GM12878 (cell line): ENCODE results near the gene FANCC.

Experiments
- ASH2L ChIP-seq: fragments of 300-600, 200-600 bp; sonication (generic); IDR thresholded peaks from 2 replicates; pipeline ENCODE4 v1.6.1; 2017; ENCODE audit warnings: low read depth, mild to moderate bottlenecking, borderline replicate concordance
- BRCA1 ChIP-seq: IDR thresholded peaks from 2 replicates; pipeline ENCODE4 v1.6.1; 2011; ENCODE audit warnings: low read depth, low read length, improper control_type of control experiment
- CEBPB ChIP-seq, 2 experiments: fragments of 150-350 bp in 1 of 2; IDR thresholded peaks; 2 replicates each; pipeline ENCODE4 v1.6.1; 2012 to 2014; ENCODE audit warnings: low read depth in 2 of 2, low read length in 2 of 2, borderline replicate concordance in 1 of 2, inconsistent platforms in 1 of 2
- CTCF ChIP-seq, 3 experiments: IDR thresholded peaks in 2 of 3; conservative IDR thresholded peaks in 1 of 3; 2 replicates each; pipeline ENCODE4 v1.5.1; 2011; ENCODE audit warnings: low read depth in 3 of 3, low read length in 3 of 3, mild to moderate bottlenecking in 3 of 3, control low read depth in 2 of 3, moderate library complexity in 2 of 3, inconsistent platforms in 1 of 3, mixed read lengths in 1 of 3; ENCODE audit not compliant: control insufficient read depth in 2 of 3, insufficient read depth in 1 of 3; ENCODE audit errors: extremely low read depth in 1 of 3
- ELK1 ChIP-seq: IDR thresholded peaks from 2 replicates; pipeline ENCODE4 v1.6.1; 2012; ENCODE audit warnings: low read depth, low read length, improper control_type of control experiment
- FOXM1 ChIP-seq: IDR thresholded peaks from 2 replicates; pipeline ENCODE4 v1.6.1; 2012; ENCODE audit warnings: low read depth, mild to moderate bottlenecking, inconsistent platforms, low read length, moderate library complexity
- HDAC6 ChIP-seq: fragments of 200-600 bp; sonication (generic); IDR thresholded peaks from one replicate; pipeline ENCODE4 v1.8.0; 2017; ENCODE audit warnings: antibody characterized with exemption; ENCODE audit not compliant: unreplicated experiment
- MYC ChIP-seq: IDR thresholded peaks from 2 replicates; pipeline ENCODE4 v1.6.1; 2011; ENCODE audit warnings: mild to moderate bottlenecking, low read length, moderate library complexity, inconsistent platforms; ENCODE audit not compliant: insufficient read depth, insufficient replicate concordance, insufficient read length, severe bottlenecking
- NR2C1 ChIP-seq: fragments of 450-650 bp; IDR thresholded peaks from 2 replicates; pipeline ENCODE4 v1.6.1; 2017; ENCODE audit warnings: antibody characterized with exemption, mild to moderate bottlenecking, moderate library complexity
- POLR2AphosphoS5 ChIP-seq: IDR thresholded peaks from 2 replicates; pipeline ENCODE4 v1.6.1; 2011; ENCODE audit warnings: mild to moderate bottlenecking, low read length, inconsistent platforms
- RUNX3 ChIP-seq: IDR thresholded peaks from 2 replicates; pipeline ENCODE4 v1.6.1; 2012; ENCODE audit warnings: low read length, inconsistent platforms
- SP1 ChIP-seq: IDR thresholded peaks from one replicate; pipeline ENCODE4 v1.6.1; 2011; ENCODE audit warnings: low read depth, low read length
- SRF ChIP-seq, 2 experiments: IDR thresholded peaks; 2 replicates each; pipeline ENCODE4 v1.6.1; 2011; ENCODE audit warnings: low read depth in 2 of 2, low read length in 2 of 2, mild to moderate bottlenecking in 1 of 2, moderate library complexity in 1 of 2
- ZBTB4 ChIP-seq: fragments of 450-650 bp; formaldehyde crosslinking; IDR thresholded peaks from 2 replicates; pipeline ENCODE4 v1.4.0; 2022; ENCODE audit warnings: mild to moderate bottlenecking, moderate library complexity

- TF ChIP-seq SRF (IDR thresholded peaks at IDR 0.05; ENCODE audit: low read depth in 2 of 2, low read length in 2 of 2) = no peak
- TF ChIP-seq CTCF (IDR thresholded peaks at IDR 0.05 in 2 of 3, conservative IDR thresholded peaks at IDR 0.05 in 1 of 3; ENCODE audit: control insufficient read depth in 2 of 3, extremely low read depth in 1 of 3, insufficient read depth in 1 of 3, low read depth in 3 of 3, low read length in 3 of 3) = no peak
- no peak for TF ChIP-seq NR2C1
- no peak for TF ChIP-seq POLR2AphosphoS5
- TF ChIP-seq CEBPB (IDR thresholded peaks at IDR 0.05; ENCODE audit: borderline replicate concordance in 1 of 2, low read depth in 2 of 2, low read length in 2 of 2) = no peak
- no peak for TF ChIP-seq ZBTB4
- TF ChIP-seq HDAC6 = no peak
- TF ChIP-seq BRCA1 = no peak
- no peak for TF ChIP-seq MYC
- no peak for TF ChIP-seq RUNX3
- no peak for TF ChIP-seq SP1
- no peak for TF ChIP-seq ASH2L
- no peak for TF ChIP-seq FOXM1
- TF ChIP-seq ELK1 = no peak
These were observed 233.1 kb downstream of the FANCC start for GRCh38 chr9:95084254-95084934.
